ENCODE results near the gene PLEKHH3.

- TF ChIP-seq SMARCA5 (IDR thresholded peaks at IDR 0.05) (peak; percentile 63; the same call in 1 of the 2 replicates), POLR2AphosphoS5 (IDR thresholded peaks at IDR 0.05; ENCODE audit: low read length) (0 out of 2 replicates have a peak, but pooled peaks have one; percentile 29)
These were observed 28.2 kb upstream of the PLEKHH3 start for GRCh38 chr17:42704837-42705494.
